Transverse colon (tissue), 4 donors: ENCODE measurements around the gene CTBP2. TPM values are rescaled to one million over a fixed set of nuclear protein-coding genes. Genes with fewer than 3 reads are reported as not detected.

ENCODE experiments used
- DNase-seq: peaks from one replicate; pipeline ENCODE4 v3.0.0-alpha.2; 2019
- H3K27ac ChIP-seq, 4 donors: fragments of 200-600 bp; sonication (generic); 2 replicates each; pipeline ENCODE4 v1.5.1; 2016 to 2018; ENCODE audit warnings: inconsistent platforms in 4 of 4
- H3K27me3 ChIP-seq: fragments of 200-600 bp; sonication (generic); 2 replicates; pipeline ENCODE4 v1.5.1; 2017; ENCODE audit warnings: inconsistent platforms
- H3K36me3 ChIP-seq, 4 donors: fragments of 200-600 bp; sonication (generic); 2 replicates each; pipeline ENCODE4 v1.5.1; 2017 to 2019; ENCODE audit warnings: inconsistent platforms in 4 of 4
- H3K4me1 ChIP-seq, 4 donors: fragments of 200-600 bp; sonication (generic); 2 replicates each; pipeline ENCODE4 v1.5.1; 2017 to 2020; ENCODE audit warnings: inconsistent platforms in 4 of 4
- H3K4me3 ChIP-seq, 4 donors: fragments of 200-600 bp; sonication (generic); 1 replicate in 1 of 4; 2 replicates in 3 of 4; pipeline versions ENCODE4 v1.5.1 to v1.6.1; 2017 to 2019; ENCODE audit warnings: inconsistent platforms in 4 of 4
- H3K9me3 ChIP-seq, 2 donors: fragments of 200-600 bp; sonication (generic); 2 replicates each; pipeline ENCODE4 v1.5.1; 2017 to 2019; ENCODE audit warnings: inconsistent platforms in 2 of 2
- EP300 ChIP-seq: sonication (generic); formaldehyde crosslinking; IDR thresholded peaks from one replicate; pipeline ENCODE4 v1.6.1; 2017; ENCODE audit warnings: antibody characterized with exemption, low read depth
- POLR2A ChIP-seq: fragments of 450-650 bp; IDR thresholded peaks from one replicate; pipeline ENCODE4 v1.6.1; 2016; ENCODE audit warnings: antibody characterized with exemption, mild to moderate bottlenecking, moderate library complexity
- POLR2AphosphoS5 ChIP-seq, 3 donors: sonication (generic); formaldehyde crosslinking; IDR thresholded peaks; one replicate each; pipeline ENCODE4 v1.6.1; 2016; ENCODE audit warnings: antibody characterized with exemption in 3 of 3
- WGBS, 2 donors: methylation state at CpG; one replicate each; pipeline ENCODE4 v1.1.5; 2018; ENCODE audit warnings: low coverage in 1 of 2; 5-methylcytosine and 5-hydroxymethylcytosine counted together
- in situ Hi-C, 4 donors: fragments of 200-750 bp; cut with MboI; loops; one replicate each; pipeline versions ENCODE4 v1.15.0 to v1.15.1; 2017; ENCODE audit warnings: low sequenced_read_pairs in 3 of 4, low pct_ligation_motif_present in 1 of 4, low pct_unique_long_range_greater_than_20kb in 1 of 4
- intact Hi-C: fragments of 100-400 bp; cut with DNase I; formaldehyde crosslinking; loops from one replicate; pipeline ENCODE4 v1.15.1; 2023; ENCODE audit warnings: low total_unique reads
- total RNA-seq, 4 donors: library from RNA; depleted of rRNA; stranded (reverse); fragments of >200 nt; gene quantifications; one replicate each; pipeline ENCODE4 v1.1.0, GENCODE V29; 2016
- TF ChIP-seq, protein P1 (sequence below), 5 experiments: fragments of 200-600 bp in 3 of 5; fragments of 450-650 bp in 2 of 5; sonication (generic) in 3 of 5; IDR thresholded peaks; 1 replicate in 2 of 5; 2 replicates in 3 of 5; pipeline ENCODE4 v1.5.1; 2016 to 2017; ENCODE audit warnings: antibody characterized with exemption in 5 of 5, inconsistent platforms in 3 of 5, mild to moderate bottlenecking in 2 of 5, moderate library complexity in 1 of 5

CTBP2 gene
- total RNA-seq, 4 donors from 2014 or later: 71.9 to 247 (median 98.4) TPM

DNA sequence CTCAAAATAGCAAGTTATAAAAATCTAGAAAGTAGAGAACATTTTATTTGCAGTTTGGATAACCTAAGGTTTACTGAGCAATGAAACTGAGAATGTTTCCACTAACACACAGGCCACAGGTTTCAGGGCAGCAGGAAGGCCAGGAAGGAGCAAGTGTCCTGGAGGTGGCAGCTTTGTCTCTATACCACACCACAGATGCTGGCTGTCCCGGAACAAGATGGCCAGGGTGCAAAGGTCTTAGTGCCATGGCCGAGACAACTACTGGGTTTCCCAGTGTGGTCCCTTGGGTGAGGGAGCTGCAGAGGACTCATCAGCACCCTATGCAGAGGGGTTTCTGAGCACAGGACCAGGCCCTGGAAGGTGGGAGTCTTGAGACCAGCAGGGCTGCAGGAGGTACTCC lies 92.0 kb downstream of the CTBP2 start:
- DNase-seq: peak; percentile 41
- no peak overlapping the region for H3K4me3 ChIP-seq
- H3K27ac ChIP-seq: peak overlapping the region in 3 of 4 donors; percentile 2 to 36 (median 4)
- TF ChIP-seq POLR2A (no peak), EP300 (no peak), POLR2AphosphoS5 (IDR thresholded peaks at IDR 0.05) (no peak)
- TF ChIP-seq, protein P1, sequence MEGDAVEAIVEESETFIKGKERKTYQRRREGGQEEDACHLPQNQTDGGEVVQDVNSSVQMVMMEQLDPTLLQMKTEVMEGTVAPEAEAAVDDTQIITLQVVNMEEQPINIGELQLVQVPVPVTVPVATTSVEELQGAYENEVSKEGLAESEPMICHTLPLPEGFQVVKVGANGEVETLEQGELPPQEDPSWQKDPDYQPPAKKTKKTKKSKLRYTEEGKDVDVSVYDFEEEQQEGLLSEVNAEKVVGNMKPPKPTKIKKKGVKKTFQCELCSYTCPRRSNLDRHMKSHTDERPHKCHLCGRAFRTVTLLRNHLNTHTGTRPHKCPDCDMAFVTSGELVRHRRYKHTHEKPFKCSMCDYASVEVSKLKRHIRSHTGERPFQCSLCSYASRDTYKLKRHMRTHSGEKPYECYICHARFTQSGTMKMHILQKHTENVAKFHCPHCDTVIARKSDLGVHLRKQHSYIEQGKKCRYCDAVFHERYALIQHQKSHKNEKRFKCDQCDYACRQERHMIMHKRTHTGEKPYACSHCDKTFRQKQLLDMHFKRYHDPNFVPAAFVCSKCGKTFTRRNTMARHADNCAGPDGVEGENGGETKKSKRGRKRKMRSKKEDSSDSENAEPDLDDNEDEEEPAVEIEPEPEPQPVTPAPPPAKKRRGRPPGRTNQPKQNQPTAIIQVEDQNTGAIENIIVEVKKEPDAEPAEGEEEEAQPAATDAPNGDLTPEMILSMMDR (IDR thresholded peaks at IDR 0.05): no peak
- in situ Hi-C loops (loop anchor here in 1 of 4 donors (25.0 kb wide), 1 partner anchor 94 kb away; the partner anchor contains the start of gene CTBP2), intact Hi-C loops (loop anchor here (10.0 kb wide), 1 partner anchor 46 kb away; no protein-coding TSS in a partner anchor)
- 53% methylated on average over 2 of the region's 2 CpGs; no CpG with 5 or more reads in 1 of the 2 donors for WGBS, 2 donors
- H3K4me1 ChIP-seq: peaks cover 22 to 41% (median 32%) of the 10 kb centered on the region in 4 donors
- H3K27me3 ChIP-seq: no peaks in the 10 kb centered on the region
- H3K9me3 ChIP-seq: no peaks in the 10 kb centered on the region
- no peaks in the 10 kb centered on the region for H3K36me3 ChIP-seq

- no peak for DNase-seq
- TF ChIP-seq, protein P1 (IDR thresholded peaks at IDR 0.05): no peak
- TF ChIP-seq EP300 (no peak), POLR2A (no peak), POLR2AphosphoS5 (IDR thresholded peaks at IDR 0.05) (no peak)
- in situ Hi-C loops: loop anchor here in 1 of 4 donors (25.0 kb wide), 1 partner anchor 95 kb away; the partner anchor contains the start of gene CTBP2
- intact Hi-C loops: loop anchor here (10.0 kb wide), 1 partner anchor 47 kb away; no protein-coding TSS in a partner anchor
- Histone ChIP-seq H3K4me1 (peaks cover 28 to 44% (median 35%) of the 10 kb centered on the region in 4 donors), H3K27me3 (no peaks in the 10 kb centered on the region), H3K36me3 (no peaks in the 10 kb centered on the region), H3K27ac (no peak overlapping the region), H3K4me3 (no peak overlapping the region), H3K9me3 (no peaks in the 10 kb centered on the region)
- 92% methylated on average over 9 of the region's 9 CpGs; no CpG with 5 or more reads in 1 of the 2 donors for WGBS, 2 donors
Measured at GRCh38 chr10:125067764-125068163, 92.6 kb downstream of the CTBP2 start.

- Histone ChIP-seq H3K36me3 (no peaks in the 10 kb centered on the region), H3K4me3 (no peak overlapping the region), H3K4me1 (peaks cover 37 to 53% (median 43%) of the 10 kb centered on the region in 4 donors), H3K27me3 (no peaks in the 10 kb centered on the region), H3K27ac (no peak overlapping the region), H3K9me3 (no peaks in the 10 kb centered on the region)
- TF ChIP-seq POLR2A (no peak), EP300 (no peak), POLR2AphosphoS5 (IDR thresholded peaks at IDR 0.05) (no peak)
- TF ChIP-seq, protein P1 (IDR thresholded peaks at IDR 0.05): no peak
- intact Hi-C loops: loop anchor here (10.0 kb wide), 1 partner anchor 48 kb away; no protein-coding TSS in a partner anchor
- DNase-seq: no peak
- in situ Hi-C loops: loop anchor here in 1 of 4 donors (25.0 kb wide), 1 partner anchor 95 kb away; the partner anchor contains the start of gene CTBP2
- 82 to 100% methylated on average over 3 to 11 of the region's 11 CpGs for WGBS, 2 donors
Measured at GRCh38 chr10:125066764-125067450, 93.5 kb downstream of the CTBP2 start.
